Neural crest cell (in vitro differentiated cells): Measurements from ENCODE around the gene EID2. TPM values are rescaled to one million over a fixed set of nuclear protein-coding genes. Genes with fewer than 3 reads are reported as not detected.
A peak's percentile ranks its signal among the peaks of the same experiment; 100 is the strongest.

ENCODE experiments used
- DNase-seq: peaks from one replicate; pipeline ENCODE4 v3.0.0; 2021; ENCODE audit warnings: low read depth, mixed read lengths, low spot score
- H3K27ac Mint-ChIP-seq: one replicate; pipeline ENCODE4 v1.8.0; 2021; ENCODE audit warnings: mild to moderate bottlenecking, mixed read lengths; ENCODE audit not compliant: unreplicated experiment
- H3K27me3 Mint-ChIP-seq: 2 replicates; pipeline ENCODE4 v1.8.0; 2021; ENCODE audit warnings: low read depth, mild to moderate bottlenecking, mixed read lengths
- H3K36me3 Mint-ChIP-seq: 2 replicates; pipeline ENCODE4 v1.8.0; 2021; ENCODE audit warnings: low read depth, mild to moderate bottlenecking, mixed read lengths
- H3K4me1 Mint-ChIP-seq: 2 replicates; pipeline ENCODE4 v1.8.0; 2021; ENCODE audit warnings: mixed read lengths
- H3K4me3 Mint-ChIP-seq: one replicate; pipeline ENCODE4 v1.8.0; 2021; ENCODE audit warnings: mild to moderate bottlenecking, mixed read lengths
- H3K9me3 Mint-ChIP-seq: 2 replicates; pipeline ENCODE4 v1.8.0; 2021; ENCODE audit warnings: mixed read lengths
- CTCF ChIP-seq: fragments of 200-600 bp; sonication (generic); conservative IDR thresholded peaks from 2 replicates; pipeline ENCODE4 v1.5.0; 2021; ENCODE audit warnings: antibody characterized with exemption, mild to moderate bottlenecking
- total RNA-seq: library from RNA; stranded (reverse); gene quantifications from 2 replicates; pipeline ENCODE4 v1.2.1, GENCODE V29; 2021

Gene EID2
- total RNA-seq, 1 donor from 2014 or later, result 28.0 TPM

GRCh38 chr19:39509233-39509632 is 30.7 kb downstream of the EID2 start:
- H3K36me3 Mint-ChIP-seq, result peaks cover 4% of the 10 kb centered on the region
- H3K27me3 Mint-ChIP-seq, result peaks cover 84% of the 10 kb centered on the region
- no peak overlapping the region for H3K4me3 Mint-ChIP-seq
- no peak for TF ChIP-seq CTCF
- H3K4me1 Mint-ChIP-seq, result peaks cover 12% of the 10 kb centered on the region
- H3K9me3 Mint-ChIP-seq, result peaks cover 6% of the 10 kb centered on the region
- no peak overlapping the region for H3K27ac Mint-ChIP-seq
- no peak for DNase-seq

- Mint-ChIP-seq H3K36me3 (peaks cover 4% of the 10 kb centered on the region), H3K27ac (no peak overlapping the region), H3K4me3 (no peak overlapping the region), H3K4me1 (peaks cover 12% of the 10 kb centered on the region), H3K27me3 (peaks cover 84% of the 10 kb centered on the region), H3K9me3 (peaks cover 6% of the 10 kb centered on the region)
- TF ChIP-seq CTCF, result no peak
- DNase-seq, result no peak
Measured at GRCh38 chr19:39508629-39509028, 31.3 kb downstream of the EID2 start.

- Mint-ChIP-seq H3K36me3 (peaks cover 4% of the 10 kb centered on the region), H3K4me1 (peaks cover 12% of the 10 kb centered on the region), H3K27me3 (peaks cover 84% of the 10 kb centered on the region), H3K4me3 (peak overlapping the region; percentile 77), H3K27ac (no peak overlapping the region), H3K9me3 (peaks cover 6% of the 10 kb centered on the region)
- DNase-seq, result no peak
- no peak for TF ChIP-seq CTCF
Measured at GRCh38 chr19:39507715-39508364, 32.1 kb downstream of the EID2 start.

- H3K36me3 Mint-ChIP-seq, result peaks cover 4% of the 10 kb centered on the region
Measured at GRCh38 chr19:39506944-39507714, 32.8 kb downstream of the EID2 start.

GRCh38 chr19:39506598-39506943 is 33.4 kb downstream of the EID2 start:
- H3K4me1 Mint-ChIP-seq, result peaks cover 12% of the 10 kb centered on the region
- H3K4me3 Mint-ChIP-seq, result peak overlapping the region; percentile 68
- peaks cover 4% of the 10 kb centered on the region for H3K36me3 Mint-ChIP-seq
- no peak for TF ChIP-seq CTCF
- H3K9me3 Mint-ChIP-seq, result peaks cover 6% of the 10 kb centered on the region
- H3K27me3 Mint-ChIP-seq, result peaks cover 79% of the 10 kb centered on the region
- DNase-seq, result no peak
- H3K27ac Mint-ChIP-seq, result no peak overlapping the region

More at GRCh38 chr19:39506944-39507714, 32.8 kb downstream of the EID2 start:
- peaks cover 77% of the 10 kb centered on the region for H3K27me3 Mint-ChIP-seq
- H3K4me3 Mint-ChIP-seq, result peak overlapping the region; percentile 77
- DNase-seq, result peak; percentile 54
- TF ChIP-seq CTCF, result no peak
- H3K9me3 Mint-ChIP-seq, result peaks cover 6% of the 10 kb centered on the region
- H3K27ac Mint-ChIP-seq, result no peak overlapping the region
- peaks cover 12% of the 10 kb centered on the region for H3K4me1 Mint-ChIP-seq
